Endodermal cell (in vitro differentiated cells): ENCODE measurements around the gene GLIS1. TPM values are rescaled to one million over a fixed set of nuclear protein-coding genes. Genes with fewer than 3 reads are reported as not detected.

Experiments used
- DNase-seq: peaks from one replicate; pipeline ENCODE4 v3.0.0-alpha.2; 2017
- H3K27ac ChIP-seq: 2 replicates; pipeline ENCODE4 v1.5.1; 2013; ENCODE audit warnings: mild to moderate bottlenecking, low read depth, low read length, moderate library complexity
- H3K27me3 ChIP-seq: 2 replicates; pipeline ENCODE4 v1.6.1; 2013; ENCODE audit warnings: mild to moderate bottlenecking, low read length, moderate library complexity; ENCODE audit not compliant: insufficient read depth, control insufficient read depth, poor library complexity, severe bottlenecking
- H3K36me3 ChIP-seq: 2 replicates; pipeline ENCODE4 v1.7.0; 2013; ENCODE audit warnings: mild to moderate bottlenecking, low read length, moderate library complexity; ENCODE audit not compliant: control insufficient read depth, insufficient read depth
- H3K4me1 ChIP-seq: one replicate; pipeline ENCODE4 v1.7.0; 2013; ENCODE audit warnings: low read length; ENCODE audit not compliant: control insufficient read depth, insufficient read depth
- H3K4me3 ChIP-seq: 2 replicates; pipeline ENCODE4 v1.5.1; 2013; ENCODE audit warnings: mild to moderate bottlenecking, low read length, moderate library complexity
- H3K9ac ChIP-seq: 2 replicates; pipeline ENCODE4 v1.6.1; 2013; ENCODE audit warnings: mild to moderate bottlenecking, low read length, moderate library complexity; ENCODE audit not compliant: poor library complexity, severe bottlenecking; ENCODE audit errors: extremely low read depth
- H3K9me3 ChIP-seq: 2 replicates; pipeline ENCODE4 v1.6.1; 2013; ENCODE audit warnings: mild to moderate bottlenecking, low read length, moderate library complexity; ENCODE audit not compliant: control insufficient read depth
- H3K27ac Mint-ChIP-seq: 2 replicates; pipeline ENCODE4 v1.8.0; 2020; ENCODE audit warnings: mixed read lengths
- H3K27me3 Mint-ChIP-seq: 2 replicates; pipeline ENCODE4 v1.8.0; 2021; ENCODE audit warnings: mild to moderate bottlenecking, mixed read lengths; ENCODE audit not compliant: insufficient read depth
- H3K36me3 Mint-ChIP-seq: 2 replicates; pipeline ENCODE4 v1.8.0; 2020; ENCODE audit warnings: low read depth, mixed read lengths
- H3K4me1 Mint-ChIP-seq: 2 replicates; pipeline ENCODE4 v1.8.0; 2020; ENCODE audit warnings: mixed read lengths
- H3K4me3 Mint-ChIP-seq: 2 replicates; pipeline ENCODE4 v1.8.0; 2020; ENCODE audit warnings: mild to moderate bottlenecking, moderate library complexity, mixed read lengths
- H3K9me3 Mint-ChIP-seq: 2 replicates; pipeline ENCODE4 v1.8.0; 2020; ENCODE audit warnings: mild to moderate bottlenecking, mixed read lengths
- CTCF ChIP-seq: fragments of 200-600 bp; sonication (generic); conservative IDR thresholded peaks from 2 replicates; pipeline ENCODE4 v1.5.0; 2021; ENCODE audit warnings: antibody characterized with exemption, mild to moderate bottlenecking
- WGBS, 2 experiments: methylation state at CpG; one replicate each; pipeline versions ENCODE4 v1.1.5 to v1.1.7; 2013; ENCODE audit warnings: missing lambda C conversion rate in 2 of 2, mixed read lengths in 1 of 2; ENCODE audit not compliant: insufficient coverage in 1 of 2, insufficient read length in 1 of 2; 5-methylcytosine and 5-hydroxymethylcytosine counted together
- total RNA-seq, 2 donors: library from RNA; stranded (reverse); fragmentation: NEBNext Ultra II Directional in 1 of 2; extraction: Animal tissue kit (Norgen Biotek cat#: 25700) in 1 of 2; gene quantifications; 2 replicates in 1 of 2; 3 replicates in 1 of 2; pipeline ENCODE4 v1.2.1, GENCODE V29; 2021

Gene GLIS1
- total RNA-seq, 2 donors from 2014 or later, result 2.1 to 3.9 TPM

DNA sequence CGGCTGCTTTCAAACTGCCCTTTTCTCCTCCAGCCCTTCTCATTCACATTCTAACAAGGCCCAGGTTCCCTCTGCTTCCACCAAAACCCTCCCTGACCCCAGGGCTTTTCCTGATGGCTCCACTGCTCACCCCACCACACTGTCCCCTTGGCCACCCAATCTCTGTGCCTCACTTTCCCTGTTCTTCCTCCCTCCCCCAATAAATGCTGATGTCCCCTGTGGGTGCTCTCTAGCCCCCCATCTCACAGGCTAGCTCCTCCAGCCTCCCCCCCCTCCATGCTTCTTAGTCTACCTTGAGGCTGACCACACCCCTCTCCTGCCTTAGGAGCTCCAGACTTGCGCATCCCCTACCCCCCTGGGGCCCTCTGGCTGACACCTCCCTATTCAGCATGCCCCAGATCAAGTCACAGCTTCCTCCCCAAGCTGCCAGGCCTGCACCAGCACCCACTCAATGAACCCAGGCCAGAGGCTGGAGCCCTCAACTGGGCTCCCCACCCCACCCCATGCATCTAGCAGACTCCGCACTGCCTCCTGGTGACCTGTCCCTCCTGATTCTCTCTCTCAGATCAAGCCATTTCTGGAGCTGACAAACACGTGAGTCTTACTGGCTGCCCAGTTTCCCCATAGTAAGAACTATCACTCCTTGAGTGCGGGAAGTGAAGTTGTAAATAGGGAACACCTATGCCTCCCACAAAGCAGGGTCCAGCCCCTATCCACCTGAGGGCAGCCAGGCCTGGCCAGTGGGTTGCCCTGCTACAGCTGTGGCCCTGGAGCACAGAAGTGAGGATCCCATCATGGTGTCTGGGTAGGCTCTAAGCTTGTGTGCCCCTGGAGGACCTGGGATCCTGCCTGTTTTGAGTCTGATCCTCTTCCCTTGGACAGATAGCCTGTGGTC, 161.9 kb downstream of the GLIS1 start:
- H3K27me3 Mint-ChIP-seq, result no peaks in the 10 kb centered on the region
- no peak overlapping the region for H3K4me3 Mint-ChIP-seq
- Histone ChIP-seq H3K9me3 (no peaks in the 10 kb centered on the region), H3K27me3 (no peaks in the 10 kb centered on the region), H3K4me1 (peaks cover 9% of the 10 kb centered on the region), H3K4me3 (no peak overlapping the region), H3K27ac (peak overlapping the region; percentile 16), H3K36me3 (no peaks in the 10 kb centered on the region), H3K9ac (no peak overlapping the region)
- no peak overlapping the region for H3K27ac Mint-ChIP-seq
- H3K36me3 Mint-ChIP-seq, result no peaks in the 10 kb centered on the region
- peak; percentile 77 for DNase-seq
- H3K9me3 Mint-ChIP-seq, result no peaks in the 10 kb centered on the region
- peaks cover 11% of the 10 kb centered on the region for H3K4me1 Mint-ChIP-seq
- TF ChIP-seq CTCF, result peak; percentile 61
- WGBS, 2 experiments, result 88 to 90% methylated on average over 2 to 5 of the region's 5 CpGs

GRCh38 chr1:53576381-53576801, 162.6 kb downstream of the GLIS1 start:
- DNase-seq, result peak; percentile 45

GRCh38 chr1:53575955-53576320, 163.0 kb downstream of the GLIS1 start:
- no peaks in the 10 kb centered on the region for H3K27me3 ChIP-seq
- H3K9me3 ChIP-seq, result no peaks in the 10 kb centered on the region
- no peaks in the 10 kb centered on the region for H3K36me3 ChIP-seq
- H3K4me3 Mint-ChIP-seq, result no peak overlapping the region
- DNase-seq, result peak; percentile 31
- H3K36me3 Mint-ChIP-seq, result no peaks in the 10 kb centered on the region
- H3K27me3 Mint-ChIP-seq, result no peaks in the 10 kb centered on the region
- H3K27ac ChIP-seq, result no peak overlapping the region
- no peak overlapping the region for H3K9ac ChIP-seq
- peaks cover 10% of the 10 kb centered on the region for H3K4me1 Mint-ChIP-seq
- no peak for TF ChIP-seq CTCF
- no peak overlapping the region for H3K4me3 ChIP-seq
- H3K9me3 Mint-ChIP-seq, result no peaks in the 10 kb centered on the region
- 79 to 100% methylated on average over 1 to 5 of the region's 5 CpGs for WGBS, 2 experiments
- H3K27ac Mint-ChIP-seq, result no peak overlapping the region
- peaks cover 8% of the 10 kb centered on the region for H3K4me1 ChIP-seq

More at GRCh38 chr1:53576381-53576801, 162.6 kb downstream of the GLIS1 start:
- Histone ChIP-seq H3K9ac (no peak overlapping the region), H3K27ac (peak overlapping the region; percentile 16), H3K27me3 (no peaks in the 10 kb centered on the region), H3K9me3 (no peaks in the 10 kb centered on the region), H3K4me1 (peaks cover 8% of the 10 kb centered on the region), H3K36me3 (no peaks in the 10 kb centered on the region), H3K4me3 (no peak overlapping the region)
- 81 to 82% methylated on average over 2 to 6 of the region's 6 CpGs for WGBS, 2 experiments
- no peaks in the 10 kb centered on the region for H3K9me3 Mint-ChIP-seq
- H3K4me1 Mint-ChIP-seq, result peaks cover 10% of the 10 kb centered on the region
- H3K36me3 Mint-ChIP-seq, result no peaks in the 10 kb centered on the region
- no peak overlapping the region for H3K4me3 Mint-ChIP-seq
- no peak overlapping the region for H3K27ac Mint-ChIP-seq
- TF ChIP-seq CTCF, result no peak
- H3K27me3 Mint-ChIP-seq, result no peaks in the 10 kb centered on the region
